Psoas muscle (tissue), 8 donors: Measurements from ENCODE around the gene APOO. TPM values are rescaled to one million over a fixed set of nuclear protein-coding genes. Genes with fewer than 3 reads are reported as not detected.

Source experiments
- ATAC-seq, 4 donors: fragments of 200-7000 bp; cut with Tn5 transposase; one replicate each; pipeline ENCODE4 v1.9.1; 2020; ENCODE audit warnings: moderate library complexity in 3 of 4, mild to moderate bottlenecking in 2 of 4
- DNase-seq, 2 donors: peaks; one replicate each; pipeline ENCODE4 v3.0.0-alpha.2; 2020
- H3K27ac ChIP-seq: fragments of 200-600 bp; one replicate; pipeline ENCODE4 v1.8.0; 2022
- H3K27me3 ChIP-seq, 3 donors: fragments of 200-600 bp in 1 of 3; one replicate each; pipeline versions ENCODE4 v1.6.1 to v1.8.0; 2013 to 2022; ENCODE audit warnings: low read length in 2 of 3, mild to moderate bottlenecking in 2 of 3, moderate library complexity in 1 of 3; ENCODE audit not compliant: insufficient read depth in 3 of 3
- H3K36me3 ChIP-seq, 2 donors: fragments of 200-600 bp in 1 of 2; one replicate each; pipeline versions ENCODE4 v1.6.1 to v1.8.0; 2013 to 2022; ENCODE audit warnings: low read depth in 1 of 2, mild to moderate bottlenecking in 1 of 2, moderate library complexity in 1 of 2; ENCODE audit not compliant: insufficient read depth in 1 of 2
- H3K4me1 ChIP-seq: fragments of 200-600 bp; one replicate; pipeline ENCODE4 v1.8.0; 2022
- H3K4me3 ChIP-seq: fragments of 200-600 bp; one replicate; pipeline ENCODE4 v1.8.0; 2022; ENCODE audit warnings: mild to moderate bottlenecking
- H3K9me3 ChIP-seq: fragments of 200-600 bp; one replicate; pipeline ENCODE4 v1.8.0; 2022
- WGBS, 3 donors: extraction: QIAGEN DNeasy Blood & Tissue Kit; methylation state at CpG; one replicate each; pipeline versions ENCODE4 v1.1.6 to v1.1.7; 2013; 5-methylcytosine and 5-hydroxymethylcytosine counted together
- intact Hi-C, 2 donors: fragments of 100-400 bp; cut with DNase I; formaldehyde crosslinking; loops; one replicate each; pipeline versions ENCODE4 v1.11.0 to v1.14.2; 2022
- long read RNA-seq, 2 donors: library from polyadenylated mRNA; unstranded; transcript quantifications; one replicate each; pipeline ENCODE4 v2.0.0, GENCODE V29; 2021
- polyA plus RNA-seq, 3 donors: library from polyadenylated mRNA; stranded (reverse); fragments of 200-250 nt; gene quantifications; one replicate each; pipeline ENCODE4 v1.2.3, GENCODE V29; 2013
- total RNA-seq, 4 donors: library from RNA; stranded (reverse); fragmentation: NEBNext Ultra II Directional in 2 of 4; extraction: Animal tissue kit (Norgen Biotek cat#: 25700) in 2 of 4; gene quantifications; one replicate each; pipeline versions ENCODE4 v1.2.1 to v1.2.4, GENCODE V29; 2021 to 2023
- TF ChIP-seq, protein P1 (sequence below): fragments of 200-600 bp; IDR thresholded peaks from one replicate; pipeline ENCODE4 v1.8.0; 2022; ENCODE audit warnings: antibody characterized with exemption
- donor health status: healthy with polysubstance abuse.
- donor health status: DM: no; HTN: no; CAD: no; lungs with moderate emphysema.
- donor health status: Bipolar disorder and iron deficiency.
- donor health status: healthy.
- donor health status: DM: yes; HTN: yes; CAD: no.
- donor health status: DM: no; HTN: no; CAD: no.
- donor health status: DM: no; HTN: no; CAD: no.
- donor health status: DM: yes; HTN: yes; CAD: no.

Gene APOO
- total RNA-seq (10 to 100 TPM; 29.7 to 78.5 (median 56.4) TPM), polyA plus RNA-seq (10 to 100 TPM; 35.0 to 56.0 (median 43.2) TPM)
- long read RNA-seq, donor 1, transcript APOO-201 (9 exons, 1,118 nt), result major isoform, 7 of 18 reads
- long read RNA-seq, donor 1, partial matches to known transcripts, result 1 of 18 reads
- long read RNA-seq, donor 1, other reads (novel, unspliced or antisense), result 10 of 18 reads
- long read RNA-seq, donor 2, partial matches to known transcripts, result 1 of 17 reads
- long read RNA-seq, donor 2, other reads (novel, unspliced or antisense), result 14 of 17 reads

DNA sequence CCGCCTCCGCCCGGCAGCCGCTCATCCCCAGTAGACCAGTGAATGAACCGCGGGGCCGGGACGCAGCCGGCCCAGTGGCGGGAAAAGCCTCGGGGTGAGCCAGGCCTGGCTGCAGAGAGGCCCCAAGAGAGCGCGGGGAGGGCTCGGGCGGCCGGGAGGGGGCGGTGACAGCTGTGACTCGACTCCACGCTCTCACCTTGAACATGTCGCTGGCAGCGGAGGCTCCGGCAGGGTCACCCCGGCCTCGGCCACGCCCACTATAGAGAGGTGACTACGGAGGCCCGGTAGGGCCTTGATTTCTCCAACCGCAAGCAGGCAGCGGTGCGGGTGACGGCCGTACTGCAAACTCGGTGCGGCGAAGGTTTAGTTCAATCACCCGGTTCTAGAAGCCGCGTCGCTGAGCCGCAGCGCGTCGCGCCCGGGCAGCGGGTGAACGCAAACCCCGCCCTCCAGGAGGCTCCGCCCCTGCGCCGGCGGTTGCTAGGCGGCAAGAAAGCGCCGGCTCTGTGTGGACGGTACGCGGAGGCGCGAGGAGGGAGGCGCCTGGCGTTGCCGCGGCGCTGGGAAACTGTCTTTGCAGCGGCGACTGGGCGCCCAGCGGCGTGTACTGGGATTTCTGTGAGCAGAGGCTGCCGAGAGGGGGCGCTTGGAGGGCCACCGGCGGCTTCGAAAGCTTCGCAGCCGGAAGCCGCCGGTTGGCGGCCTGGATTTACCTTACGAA, at the start of gene APOO, which contains the start of gene CXorf58:
Gene APOO, minus strand, starts transcription at position 441 of the 721 bp plus-strand sequence. Its CDS starts 236 bp downstream, at position 205.
Gene CXorf58, plus strand, starts transcription at position 509 of the 721 bp plus-strand sequence. CDS start 2,297 bp downstream, outside the sequence.
- H3K9me3 ChIP-seq, result no peaks in the 10 kb centered on the region
- ATAC-seq, result peak; percentile 96 to 98 (median 97)
- intact Hi-C loops, result loop anchor here (5.0 to 10.0 kb wide), 2 partner anchors 115 to 247 kb away; no protein-coding TSS in a partner anchor
- peak; percentile 90 to 96 for DNase-seq
- H3K36me3 ChIP-seq, result no peaks in the 10 kb centered on the region
- H3K4me3 ChIP-seq, result peak within 1 kb of the TSS; percentile 76
- peak within 1 kb of the TSS; percentile 82 for H3K27ac ChIP-seq
- no peaks in the 10 kb centered on the region for H3K4me1 ChIP-seq
- WGBS, 3 donors, result 0 to 25% (median 1%) methylated on average over 35 to 81 of the region's 81 CpGs
- peaks cover 0 to 7% (median 0%) of the 10 kb centered on the region in 3 donors for H3K27me3 ChIP-seq
- TF ChIP-seq, protein P1, sequence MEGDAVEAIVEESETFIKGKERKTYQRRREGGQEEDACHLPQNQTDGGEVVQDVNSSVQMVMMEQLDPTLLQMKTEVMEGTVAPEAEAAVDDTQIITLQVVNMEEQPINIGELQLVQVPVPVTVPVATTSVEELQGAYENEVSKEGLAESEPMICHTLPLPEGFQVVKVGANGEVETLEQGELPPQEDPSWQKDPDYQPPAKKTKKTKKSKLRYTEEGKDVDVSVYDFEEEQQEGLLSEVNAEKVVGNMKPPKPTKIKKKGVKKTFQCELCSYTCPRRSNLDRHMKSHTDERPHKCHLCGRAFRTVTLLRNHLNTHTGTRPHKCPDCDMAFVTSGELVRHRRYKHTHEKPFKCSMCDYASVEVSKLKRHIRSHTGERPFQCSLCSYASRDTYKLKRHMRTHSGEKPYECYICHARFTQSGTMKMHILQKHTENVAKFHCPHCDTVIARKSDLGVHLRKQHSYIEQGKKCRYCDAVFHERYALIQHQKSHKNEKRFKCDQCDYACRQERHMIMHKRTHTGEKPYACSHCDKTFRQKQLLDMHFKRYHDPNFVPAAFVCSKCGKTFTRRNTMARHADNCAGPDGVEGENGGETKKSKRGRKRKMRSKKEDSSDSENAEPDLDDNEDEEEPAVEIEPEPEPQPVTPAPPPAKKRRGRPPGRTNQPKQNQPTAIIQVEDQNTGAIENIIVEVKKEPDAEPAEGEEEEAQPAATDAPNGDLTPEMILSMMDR, result peak; percentile 72

DNA sequence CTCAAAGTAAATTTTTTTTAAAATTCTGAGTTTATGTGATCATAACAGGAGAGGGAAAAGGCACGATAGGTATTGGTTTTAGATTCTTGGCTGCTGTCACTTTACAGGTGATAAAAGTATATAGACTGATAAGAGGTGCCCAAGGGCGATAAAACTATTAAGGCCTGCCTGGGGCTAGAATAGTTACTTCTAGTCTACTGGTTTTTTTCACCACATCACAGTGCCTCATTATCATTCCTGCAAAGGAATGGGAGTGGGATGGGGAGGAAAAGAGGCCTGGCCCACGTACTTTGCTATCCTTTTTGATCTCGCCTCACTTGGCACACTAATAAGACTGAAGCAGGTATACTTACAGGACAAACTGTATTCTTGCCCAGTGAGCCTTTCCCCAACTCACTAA, 46.7 kb upstream of the APOO start:
- intact Hi-C loops, result no loop called here
- TF ChIP-seq, protein P1, result no peak
- H3K27me3 ChIP-seq, result peaks cover 0 to 4% (median 0%) of the 10 kb centered on the region in 3 donors
- no peaks in the 10 kb centered on the region for H3K9me3 ChIP-seq
- DNase-seq (no peak), ATAC-seq (no peak)
- no peaks in the 10 kb centered on the region for H3K36me3 ChIP-seq
- H3K4me3 ChIP-seq, result no peak overlapping the region
- WGBS, 3 donors, result 65 to 91% (median 90%) methylated on average over 4 of the region's 4 CpGs
- no peaks in the 10 kb centered on the region for H3K4me1 ChIP-seq
- no peak overlapping the region for H3K27ac ChIP-seq

DNA sequence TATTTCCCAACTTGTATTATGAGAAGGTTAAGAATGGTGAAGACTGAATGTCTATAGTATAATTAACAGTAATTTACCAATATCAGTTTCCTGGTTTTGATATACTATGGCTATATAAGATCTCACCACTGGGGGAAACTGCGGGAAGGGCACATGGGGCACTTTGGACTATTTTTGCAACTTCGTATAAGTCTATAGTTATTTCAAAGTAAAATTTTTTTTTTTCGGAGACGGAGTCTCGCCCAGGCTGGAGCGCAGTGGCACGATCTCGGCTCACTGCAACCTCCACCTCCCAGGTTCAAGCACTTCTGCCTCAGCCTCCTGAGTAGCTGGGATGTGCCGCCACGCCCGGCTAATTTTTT, 46.2 kb upstream of the APOO start:
- peaks cover 0 to 4% (median 0%) of the 10 kb centered on the region in 3 donors for H3K27me3 ChIP-seq
- H3K4me3 ChIP-seq, result no peak overlapping the region
- TF ChIP-seq, protein P1, result no peak
- DNase-seq, result no peak
- WGBS, 3 donors, result 90 to 95% (median 92%) methylated on average over 11 of the region's 11 CpGs
- no peaks in the 10 kb centered on the region for H3K36me3 ChIP-seq
- no peak for ATAC-seq
- H3K4me1 ChIP-seq, result no peaks in the 10 kb centered on the region
- H3K9me3 ChIP-seq, result no peaks in the 10 kb centered on the region
- intact Hi-C loops, result no loop called here
- H3K27ac ChIP-seq, result no peak overlapping the region

DNA sequence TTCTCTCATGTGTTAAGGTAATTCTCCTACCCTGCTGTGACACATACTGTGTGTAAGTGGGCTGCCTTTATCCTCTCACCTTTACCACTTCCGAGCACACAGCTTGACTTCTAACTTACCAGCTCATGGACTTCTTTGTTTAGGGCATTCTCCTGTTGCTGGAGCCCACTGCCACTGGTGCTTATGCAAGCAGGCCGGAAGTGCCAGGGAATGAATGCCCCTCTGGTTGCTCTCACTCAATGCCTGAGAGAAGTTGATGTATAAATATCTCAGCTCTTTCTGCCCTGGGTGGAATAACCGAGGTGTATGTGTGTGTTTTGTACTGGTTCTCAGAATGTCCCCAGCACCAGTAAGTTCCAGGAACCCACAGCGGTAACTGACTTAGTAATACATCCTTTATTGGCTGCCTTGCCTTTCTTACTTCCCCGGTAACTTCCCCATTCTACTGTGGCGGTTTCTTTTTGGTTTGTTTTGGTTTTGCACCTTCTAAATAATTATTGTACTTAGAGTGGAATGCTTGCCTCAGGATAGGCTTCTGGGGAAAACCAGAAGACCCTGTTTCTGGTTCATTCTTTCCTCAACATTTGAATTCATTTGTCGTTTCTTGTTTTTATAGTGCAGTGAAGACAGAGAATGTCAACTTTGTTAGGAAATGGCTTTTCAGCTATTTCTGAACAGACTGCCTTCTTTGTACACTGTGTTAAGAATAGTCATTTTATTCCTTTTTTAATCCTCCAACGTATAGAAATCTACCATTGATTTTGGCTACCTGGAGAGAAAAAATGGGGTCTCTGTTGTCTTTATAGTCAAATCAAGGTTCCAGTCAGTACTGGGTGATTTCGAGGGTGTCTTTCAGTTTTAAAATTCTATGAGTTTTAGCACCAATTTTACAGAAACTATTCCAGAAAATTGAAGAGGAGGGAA, 45.5 kb upstream of the APOO start:
- DNase-seq, result no peak
- TF ChIP-seq, protein P1, result no peak
- 44 to 49% (median 46%) methylated on average over 9 of the region's 9 CpGs for WGBS, 3 donors
- Histone ChIP-seq H3K27me3 (peaks cover 0 to 4% (median 0%) of the 10 kb centered on the region in 3 donors), H3K27ac (no peak overlapping the region), H3K4me1 (no peaks in the 10 kb centered on the region), H3K9me3 (no peaks in the 10 kb centered on the region), H3K36me3 (no peaks in the 10 kb centered on the region), H3K4me3 (no peak overlapping the region)
- intact Hi-C loops, result no loop called here
- no peak for ATAC-seq
